HL-60 (cell line): ENCODE measurements around the gene LIFR.

Source experiments
- DNase-seq, 2 experiments: peaks; one replicate each; pipeline ENCODE4 v3.0.0-alpha.2; 2010 to 2020; ENCODE audit warnings: low read depth in 1 of 2, low spot score in 1 of 2
- H3K27ac ChIP-seq: fragments of 250-450 bp; sonication (Bioruptor Pico); replicated peaks from 2 replicates; pipeline ENCODE4 v1.5.1; 2020; ENCODE audit warnings: mild to moderate bottlenecking, moderate library complexity
- H3K27me3 ChIP-seq: fragments of 250-450 bp; sonication (Bioruptor Pico); 2 replicates; pipeline ENCODE4 v1.5.1; 2021; ENCODE audit warnings: mild to moderate bottlenecking, moderate library complexity; ENCODE audit not compliant: insufficient read depth, poor library complexity, severe bottlenecking
- H3K4me3 ChIP-seq: replicated peaks from 2 replicates; pipeline ENCODE4 v1.5.1; 2011; ENCODE audit warnings: mild to moderate bottlenecking, control low read depth, low read length; ENCODE audit not compliant: insufficient read depth
- CTCF ChIP-seq: IDR thresholded peaks from one replicate; pipeline ENCODE4 v1.5.1; 2011; ENCODE audit warnings: low read length, control low read depth, inconsistent platforms; ENCODE audit not compliant: insufficient read depth
- GABPA ChIP-seq: IDR thresholded peaks from 2 replicates; pipeline ENCODE4 v1.6.1; 2012; ENCODE audit warnings: low read depth
- POLR2AphosphoS5 ChIP-seq: IDR thresholded peaks from 2 replicates; pipeline ENCODE4 v1.6.1; 2012; ENCODE audit warnings: low read depth
- REST ChIP-seq: IDR thresholded peaks from 2 replicates; pipeline ENCODE4 v1.6.1; 2012; ENCODE audit warnings: low read depth; ENCODE audit not compliant: insufficient replicate concordance
- SPI1 ChIP-seq: IDR thresholded peaks from 2 replicates; pipeline ENCODE4 v1.6.1; 2012; ENCODE audit warnings: low read depth, mild to moderate bottlenecking, borderline replicate concordance

Gene LIFR

GRCh38 chr5:38595132-38595745, 38.8 kb upstream of the LIFR start:
- DNase-seq, result no peak
- no peak for TF ChIP-seq POLR2AphosphoS5
- no peak for TF ChIP-seq SPI1
- no peak for TF ChIP-seq GABPA
- TF ChIP-seq REST, result no peak
- no peak for TF ChIP-seq CTCF
- H3K27ac ChIP-seq, result no peak overlapping the region
- no peaks in the 10 kb centered on the region for H3K27me3 ChIP-seq
- H3K4me3 ChIP-seq, result no peak overlapping the region

- Histone ChIP-seq H3K27ac (no peak overlapping the region), H3K4me3 (no peak overlapping the region), H3K27me3 (no peaks in the 10 kb centered on the region)
- no peak for TF ChIP-seq REST
- TF ChIP-seq CTCF, result no peak
- no peak for TF ChIP-seq POLR2AphosphoS5
- TF ChIP-seq SPI1, result no peak
- TF ChIP-seq GABPA, result no peak
- no peak for DNase-seq
Observed at GRCh38 chr5:38593959-38594358, 37.5 kb upstream of the LIFR start.

GRCh38 chr5:38591523-38591849, 35.0 kb upstream of the LIFR start:
- Histone ChIP-seq H3K27ac (no peak overlapping the region), H3K27me3 (no peaks in the 10 kb centered on the region), H3K4me3 (no peak overlapping the region)
- TF ChIP-seq REST, result no peak
- DNase-seq, result no peak
